AG09309 (cell line): ENCODE measurements around the gene RYR1.

Experiments used
- DNase-seq: peaks from one replicate; pipeline ENCODE4 v3.0.0-alpha.2; 2010; ENCODE audit warnings: low read depth
- H3K4me3 ChIP-seq: 2 replicates; pipeline ENCODE4 v1.5.1; 2011; ENCODE audit warnings: mild to moderate bottlenecking, low read depth, low read length, moderate library complexity; ENCODE audit not compliant: control insufficient read depth
- CTCF ChIP-seq: IDR thresholded peaks from 2 replicates; pipeline ENCODE4 v1.5.1; 2011; ENCODE audit warnings: mild to moderate bottlenecking, low read depth, low read length, inconsistent platforms; ENCODE audit not compliant: insufficient read depth, control insufficient read depth; ENCODE audit errors: missing control alignments

RYR1 gene

DNA sequence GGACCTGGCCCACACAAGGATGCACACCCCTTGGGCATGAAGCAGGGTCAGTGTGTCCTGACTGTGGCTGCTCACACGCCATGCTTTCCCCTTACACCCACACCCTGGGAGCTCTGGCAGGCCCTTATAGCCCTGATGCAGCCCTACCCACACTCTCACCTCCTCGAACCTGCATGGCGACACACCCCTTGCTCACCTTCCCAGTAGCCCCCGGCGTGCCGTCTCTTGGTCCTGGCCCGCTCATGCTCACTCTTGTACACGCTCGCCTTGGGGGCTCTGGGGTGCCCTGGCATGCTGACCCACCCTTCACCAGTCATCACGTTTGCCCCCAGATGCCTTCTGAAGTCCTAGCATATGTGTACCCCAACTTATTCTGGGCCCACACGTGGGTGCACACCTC, 128.2 kb downstream of the RYR1 start:
- DNase-seq = no peak
- TF ChIP-seq CTCF = no peak

DNA sequence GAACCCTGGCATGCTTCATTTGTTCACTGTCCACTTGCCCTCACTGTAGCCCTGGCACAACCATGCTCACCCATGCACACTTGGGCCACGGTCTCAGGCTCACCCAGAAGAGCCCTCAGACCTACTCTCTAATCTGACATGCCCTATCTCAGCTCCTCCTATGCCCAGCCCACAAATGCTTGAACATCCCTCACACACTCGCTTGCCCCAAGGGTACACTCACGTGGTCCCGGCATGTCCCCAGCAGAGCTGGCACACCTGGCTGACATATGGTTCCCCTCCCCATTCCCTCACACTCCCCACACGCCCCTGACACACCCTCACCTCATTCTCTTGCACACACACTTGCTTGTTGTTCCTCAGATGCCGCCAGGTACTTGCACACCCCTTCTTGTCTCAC, 128.6 kb downstream of the RYR1 start:
- TF ChIP-seq CTCF = no peak
- no peak for DNase-seq
- no peak overlapping the region for H3K4me3 ChIP-seq

More for the DNA sequence above, 128.2 kb downstream of the RYR1 start:
- H3K4me3 ChIP-seq = no peak overlapping the region

DNA sequence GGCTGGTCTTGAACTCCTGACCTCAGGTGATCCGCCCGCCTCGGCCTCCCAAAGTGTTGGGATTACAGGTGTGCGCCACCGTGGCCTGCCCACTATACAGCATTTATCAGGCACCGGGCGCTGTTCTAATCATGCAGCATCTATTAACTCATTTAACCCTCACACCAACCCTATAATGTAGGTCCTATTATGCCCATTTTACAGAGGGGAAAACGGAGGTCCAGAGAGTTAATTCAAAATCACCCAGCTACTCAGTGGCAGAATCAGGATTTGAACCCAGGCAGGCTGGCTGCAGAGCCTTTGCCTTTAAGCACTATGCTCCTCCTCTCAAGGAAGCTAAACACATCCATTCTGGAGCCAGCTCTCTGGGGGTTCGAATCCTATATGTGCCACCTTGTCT, 130.0 kb downstream of the RYR1 start:
- TF ChIP-seq CTCF = no peak
- H3K4me3 ChIP-seq = no peak overlapping the region
- DNase-seq = no peak

- no peak for TF ChIP-seq CTCF
- H3K4me3 ChIP-seq = no peak overlapping the region
- DNase-seq = no peak
Measured at GRCh38 chr19:38564981-38565690, 131.6 kb downstream of the RYR1 start.

DNA sequence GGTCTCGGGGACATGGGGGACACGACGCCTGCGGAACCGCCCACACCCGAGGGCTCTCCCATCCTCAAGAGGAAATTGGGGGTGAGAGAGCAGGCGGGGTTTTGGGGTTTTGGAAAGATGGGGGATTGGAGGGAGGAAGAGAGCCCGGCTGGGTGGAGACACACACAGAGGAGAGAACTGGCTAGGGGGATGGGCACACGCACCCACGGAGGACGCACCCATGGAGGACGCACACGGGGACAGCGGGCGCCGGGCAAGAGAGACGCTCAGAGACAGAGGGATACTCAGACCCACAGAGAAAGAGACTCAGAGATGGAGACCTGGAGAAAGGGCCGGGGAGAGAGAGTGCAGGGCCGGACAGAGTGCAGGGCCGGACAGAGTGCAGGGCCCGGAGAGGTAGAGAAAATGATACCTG, 132.2 kb downstream of the RYR1 start:
- DNase-seq = no peak
- H3K4me3 ChIP-seq = no peak overlapping the region
- no peak for TF ChIP-seq CTCF

DNA sequence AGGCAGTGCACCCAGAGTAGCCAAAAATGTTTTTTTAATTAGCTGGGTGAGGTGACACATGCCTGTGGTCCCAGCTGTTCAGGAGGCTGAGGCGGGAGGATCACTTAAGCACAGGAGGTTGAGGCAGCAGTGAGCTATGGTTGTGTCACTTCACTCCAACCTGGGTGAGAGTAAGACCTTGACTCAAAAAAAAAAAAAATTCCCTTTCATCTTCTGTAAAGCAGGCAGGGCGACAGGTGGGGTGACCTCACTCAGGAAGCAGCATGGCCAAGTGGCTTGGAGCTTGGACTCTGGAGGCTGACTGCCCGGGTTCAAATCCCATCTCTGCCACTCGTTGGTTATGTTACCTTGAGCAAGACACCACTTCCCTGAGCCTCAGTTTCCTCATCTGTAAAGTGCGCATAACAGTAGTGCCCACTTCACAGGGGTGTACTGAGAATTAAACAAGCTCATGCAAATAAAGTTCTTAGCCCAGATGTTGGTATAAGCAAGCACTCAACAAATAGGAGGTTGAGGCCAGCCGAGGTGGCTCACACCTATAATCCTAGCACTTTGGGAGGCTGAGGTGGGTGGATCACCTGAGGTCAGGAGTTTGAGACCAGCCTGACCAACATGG, 136.0 kb downstream of the RYR1 start:
- no peak for TF ChIP-seq CTCF
- no peak for DNase-seq
- H3K4me3 ChIP-seq = no peak overlapping the region

DNA sequence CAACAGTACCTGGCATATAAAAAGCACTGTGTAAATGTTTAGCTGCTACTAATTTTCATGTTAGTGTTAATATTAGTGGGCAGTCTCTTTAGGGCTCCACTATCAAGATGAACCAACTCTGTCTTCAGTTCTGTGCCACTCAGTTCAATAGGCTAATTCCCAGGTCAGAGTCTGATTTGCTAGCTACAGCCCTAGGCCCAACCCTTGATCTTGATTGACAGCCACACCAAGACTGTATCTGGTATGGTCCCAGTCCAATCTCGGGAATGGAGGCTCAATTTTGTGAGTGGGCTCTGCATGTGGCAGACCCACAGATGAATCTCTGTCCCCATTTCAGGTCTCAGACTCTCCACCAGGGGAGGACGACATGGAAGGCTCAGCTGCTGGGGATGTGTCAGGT, 138.2 kb downstream of the RYR1 start:
- DNase-seq = no peak
- no peak for TF ChIP-seq CTCF
- no peak overlapping the region for H3K4me3 ChIP-seq
